Measurements from ENCODE around the gene FZD2. TPM values are rescaled to one million over a fixed set of nuclear protein-coding genes. Genes with fewer than 3 reads are reported as not detected.
"Not testable (repeated sequence)": the region's sequence is repeated elsewhere in the genome, so short reads cannot be mapped to it uniquely, and the experiment has no call there.

The FZD2 gene
- total RNA-seq, 2 donors from 2014 or later = 3.0 to 4.3 TPM

GRCh38 chr17:44565866-44566443 lies 8.7 kb downstream of the FZD2 start:
- ATAC-seq = no peak
- intact Hi-C loops (cut with DNase I) = no loop called here
- no peak for DNase-seq

DNA sequence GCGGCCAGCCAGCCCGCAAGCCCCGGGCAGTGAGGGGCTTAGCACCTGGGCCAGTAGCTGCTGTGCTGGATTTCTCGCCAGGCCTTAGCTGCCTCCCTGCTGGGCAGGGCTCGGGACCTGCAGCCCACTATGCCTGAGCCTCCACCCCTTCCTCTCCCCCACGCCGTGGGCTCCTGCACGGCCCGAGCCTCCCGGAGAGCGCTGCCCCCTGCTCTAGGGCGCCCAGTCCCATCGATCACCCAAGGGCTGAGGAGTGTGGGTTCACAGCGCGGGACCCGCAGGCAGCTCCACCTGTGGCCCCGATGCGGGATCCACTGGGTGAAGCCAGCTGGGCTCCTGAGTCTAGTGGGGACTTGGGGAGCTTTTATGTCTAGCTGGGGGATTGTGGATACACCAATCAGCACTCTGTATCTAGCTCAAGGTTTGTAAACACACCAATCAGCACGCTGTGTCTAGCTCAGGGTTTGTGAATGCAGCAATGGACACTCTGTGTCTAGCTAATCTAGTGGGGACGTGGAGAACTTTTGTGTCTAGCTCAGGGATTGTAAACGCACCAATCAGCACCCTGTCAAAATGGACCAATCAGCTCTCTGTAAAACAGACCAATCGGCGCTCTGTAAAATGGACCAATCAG lies 11.1 kb downstream of the FZD2 start:
- DNase-seq; intact Hi-C loops (cut with DNase I); ATAC-seq: not testable (repeated sequence)

GRCh38 chr17:44568945-44569858 lies 11.9 kb downstream of the FZD2 start:
- intact Hi-C loops (cut with DNase I) = no loop called here
- ATAC-seq = no peak

GRCh38 chr17:44572801-44573200 lies 15.5 kb downstream of the FZD2 start:
- DNase-seq (no peak), ATAC-seq (no peak)
- intact Hi-C loops (cut with DNase I) = no loop called here

More at GRCh38 chr17:44568945-44569858, 11.9 kb downstream of the FZD2 start:
- no peak for DNase-seq

GRCh38 chr17:44575403-44575802 lies 18.1 kb downstream of the FZD2 start:
- ATAC-seq (peak in 1 of 2 donors; percentile 34), DNase-seq (no peak)
- intact Hi-C loops (cut with DNase I) = no loop called here

- no peak for ATAC-seq
- intact Hi-C loops (cut with DNase I) = no loop called here
These were observed 21.7 kb downstream of the FZD2 start for GRCh38 chr17:44578947-44579346.

DNA sequence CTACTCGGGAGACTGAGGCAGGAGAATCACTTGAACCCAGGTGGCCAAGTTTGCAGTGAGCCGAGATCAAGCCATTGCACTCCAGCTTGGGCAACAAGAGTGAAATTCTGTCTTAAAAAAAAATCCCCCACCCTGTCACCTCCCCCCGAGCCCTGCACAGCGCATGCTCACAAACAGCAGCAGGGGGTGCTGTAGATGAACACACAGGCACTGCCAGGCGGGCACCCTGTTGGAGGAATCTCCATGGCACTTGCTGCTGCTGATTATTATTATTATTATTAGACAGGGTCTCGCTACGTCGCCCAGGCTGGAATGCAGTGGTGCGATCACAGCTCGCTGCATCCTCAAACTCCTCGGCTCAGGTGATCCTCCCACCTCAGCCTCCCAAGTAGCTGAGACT lies 24.6 kb downstream of the FZD2 start:
- no peak for DNase-seq
- no peak for ATAC-seq
- intact Hi-C loops (cut with DNase I) = no loop called here

More at GRCh38 chr17:44578947-44579346, 21.7 kb downstream of the FZD2 start:
- no peak for DNase-seq

DNA sequence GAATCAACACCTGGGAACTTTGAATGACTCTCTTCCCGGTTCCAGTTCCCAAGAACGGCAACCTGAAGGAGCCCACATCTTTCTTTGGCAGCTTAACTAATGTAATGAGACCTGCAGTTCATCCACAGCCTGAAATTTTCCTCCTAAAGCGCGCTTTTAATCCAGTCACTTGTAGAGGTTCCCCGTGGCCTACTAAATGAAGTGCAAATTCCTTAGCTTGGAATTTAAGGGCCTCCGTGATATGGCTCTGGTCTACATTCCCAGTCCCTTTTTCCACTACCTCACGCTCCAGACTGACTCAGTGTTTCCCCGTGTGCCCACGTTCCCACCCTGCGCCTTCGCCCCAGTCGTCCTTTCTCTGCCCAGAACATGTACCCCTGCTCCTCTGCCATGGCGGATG lies 27.2 kb downstream of the FZD2 start:
- no peak for DNase-seq
- intact Hi-C loops (cut with DNase I) = no loop called here
- ATAC-seq = no peak

DNA sequence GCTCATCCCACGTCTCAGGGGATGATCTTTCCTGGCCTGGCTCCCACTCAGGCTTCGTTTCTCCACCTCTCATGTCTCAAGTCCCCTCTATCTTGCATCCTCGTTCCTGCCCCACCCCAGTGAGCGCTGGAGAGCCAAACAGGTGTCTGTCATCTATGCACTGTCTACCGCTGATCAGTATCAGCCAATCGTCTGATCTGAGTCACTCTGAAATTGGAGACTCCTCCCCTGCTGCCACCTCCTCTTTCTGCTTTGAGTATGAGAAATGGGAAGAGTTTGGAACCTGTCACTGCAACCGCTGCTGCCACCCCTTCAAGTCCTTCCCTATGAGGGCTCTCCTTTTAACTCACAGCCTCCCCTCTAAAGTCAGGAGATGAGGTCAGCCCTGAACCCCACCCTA lies 28.0 kb downstream of the FZD2 start:
- intact Hi-C loops (cut with DNase I) = no loop called here
- DNase-seq (no peak), ATAC-seq (no peak)

GRCh38 chr17:44587339-44587738 lies 30.1 kb downstream of the FZD2 start:
- intact Hi-C loops (cut with DNase I) = no loop called here
- peak; percentile 64 for DNase-seq

DNA sequence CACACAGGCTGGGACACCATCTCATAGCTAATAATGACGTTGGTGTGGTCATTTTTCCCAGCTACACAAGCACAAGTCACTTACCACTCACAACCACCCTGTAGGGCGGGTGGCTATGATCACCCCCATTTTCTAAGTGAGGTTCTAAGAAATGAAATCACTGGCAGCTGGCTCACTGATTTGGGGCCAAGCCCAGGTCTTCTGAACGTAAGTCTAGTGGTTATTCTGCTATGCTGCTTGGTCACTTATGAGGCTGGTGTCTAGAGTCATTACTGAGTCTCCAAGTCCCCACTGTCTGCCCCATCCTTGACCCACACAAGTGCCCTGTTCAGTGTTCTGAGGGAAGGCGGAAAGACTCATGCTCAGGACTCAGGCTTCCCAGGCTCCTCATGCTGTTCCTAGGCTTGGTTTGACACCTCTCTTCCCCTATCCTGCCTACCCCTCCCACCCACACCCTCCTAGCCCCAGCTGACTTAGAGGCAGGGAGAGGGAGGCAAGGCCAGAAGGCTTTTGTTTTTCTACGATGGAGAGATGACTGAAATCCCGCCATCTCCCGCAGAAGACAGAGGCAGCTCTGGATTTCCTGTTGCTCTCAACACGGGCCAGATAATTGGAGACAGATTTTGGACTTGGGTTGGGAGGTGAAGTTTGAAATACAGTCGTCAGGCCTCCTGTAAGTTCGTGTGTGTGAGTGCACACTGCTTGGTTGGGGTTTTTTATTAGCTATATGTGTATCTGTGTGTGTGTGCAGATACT lies 32.2 kb downstream of the FZD2 start:
- no peak for DNase-seq
- ATAC-seq = no peak
- intact Hi-C loops (cut with DNase I) = no loop called here

More at GRCh38 chr17:44587339-44587738, 30.1 kb downstream of the FZD2 start:
- peak; percentile 97 to 99 for ATAC-seq

DNA sequence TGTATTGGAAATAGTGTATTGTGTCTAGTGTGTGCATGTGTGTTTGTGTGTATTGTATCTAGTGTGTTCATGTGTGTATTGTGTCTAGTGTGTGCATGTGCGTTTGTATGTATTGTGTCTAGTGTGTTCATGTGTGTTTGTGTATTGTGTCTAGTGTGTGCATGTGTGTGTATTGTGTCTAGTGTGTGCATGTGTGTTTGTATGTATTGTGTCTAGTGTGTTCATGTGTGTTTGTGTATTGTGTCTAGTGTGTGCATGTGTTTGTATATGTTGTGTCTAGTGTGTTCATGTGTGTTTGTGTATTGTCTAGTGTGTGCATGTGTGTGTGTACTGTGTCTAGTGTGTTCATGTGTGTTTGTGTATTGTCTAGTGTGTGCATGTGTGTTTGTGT lies 32.8 kb downstream of the FZD2 start:
- ATAC-seq; DNase-seq; intact Hi-C loops (cut with DNase I): not testable (repeated sequence)

DNA sequence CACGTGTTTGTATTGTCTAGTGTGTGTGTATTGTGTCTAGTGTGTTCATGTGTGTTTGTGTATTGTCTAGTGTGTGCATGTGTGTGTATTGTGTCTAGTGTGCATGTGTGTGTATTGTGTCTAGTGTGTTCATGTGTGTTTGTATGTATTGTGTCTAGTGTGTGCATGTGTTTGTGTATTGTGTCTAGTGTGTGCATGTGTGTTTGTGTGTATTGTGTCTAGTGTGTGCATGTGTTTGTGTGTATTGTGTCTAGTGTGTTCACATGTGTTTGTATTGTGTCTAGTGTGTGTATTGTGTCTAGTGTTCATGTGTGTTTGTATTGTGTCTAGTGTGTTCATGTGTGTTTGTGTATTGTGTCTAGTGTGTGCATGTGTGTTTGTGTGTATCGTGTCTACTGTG lies 33.5 kb downstream of the FZD2 start:
- DNase-seq; intact Hi-C loops (cut with DNase I); ATAC-seq: not testable (repeated sequence)

DNA sequence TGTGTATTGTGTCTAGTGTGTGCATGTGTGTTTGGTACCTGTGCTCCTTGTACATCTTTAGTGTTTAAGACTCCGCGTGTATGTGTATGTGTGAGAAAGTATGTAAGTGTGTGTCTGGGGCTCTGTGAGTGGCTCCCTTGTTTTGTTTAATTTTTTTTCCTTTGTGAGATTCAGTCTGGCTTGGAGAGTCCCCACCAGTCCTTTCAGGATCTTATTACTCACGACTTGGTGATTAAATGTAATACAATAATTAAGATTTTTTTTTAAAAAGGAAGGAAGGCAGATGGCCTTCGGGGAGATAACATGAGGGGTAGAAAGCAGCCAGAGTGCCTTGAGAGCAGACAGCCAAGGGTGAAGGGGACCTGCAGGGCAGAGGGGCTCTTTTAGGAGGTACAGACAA lies 33.9 kb downstream of the FZD2 start:
- DNase-seq = no peak
- intact Hi-C loops (cut with DNase I) = no loop called here

GRCh38 chr17:44593156-44593555 lies 35.9 kb downstream of the FZD2 start:
- intact Hi-C loops (cut with DNase I) = no loop called here
- no peak for ATAC-seq

More for the DNA sequence above, 33.9 kb downstream of the FZD2 start:
- ATAC-seq = no peak

DNA sequence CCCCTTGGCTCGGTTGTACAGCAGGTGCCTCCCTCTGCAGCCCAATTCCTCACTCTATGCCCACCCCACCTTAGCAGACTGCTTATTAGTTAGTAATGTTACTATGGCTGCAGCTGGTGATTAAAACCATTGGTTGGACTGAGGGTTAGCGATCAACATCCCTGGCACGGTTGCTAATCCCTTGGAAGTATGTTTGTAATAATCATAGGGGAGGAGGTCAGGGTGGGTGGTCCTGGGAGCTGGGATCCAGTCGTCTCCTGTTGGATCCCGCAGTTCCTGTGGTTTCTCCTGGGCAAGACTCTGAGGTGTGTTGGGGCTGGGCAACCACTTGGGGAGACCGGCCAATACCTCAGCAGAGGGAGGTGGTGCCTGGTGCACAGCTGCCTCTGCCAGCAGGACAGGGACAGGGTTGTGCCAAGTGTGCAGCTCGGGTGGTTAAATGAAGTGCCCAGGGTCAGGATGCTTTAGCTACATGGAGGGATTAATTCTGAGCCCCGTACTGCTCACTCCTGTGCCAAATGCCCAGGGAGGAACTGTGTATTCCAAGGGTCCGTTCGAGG lies 38.0 kb downstream of the FZD2 start:
- DNase-seq = no peak
- intact Hi-C loops (cut with DNase I) = no loop called here
- ATAC-seq = no peak

More at GRCh38 chr17:44593156-44593555, 35.9 kb downstream of the FZD2 start:
- no peak for DNase-seq

DNA sequence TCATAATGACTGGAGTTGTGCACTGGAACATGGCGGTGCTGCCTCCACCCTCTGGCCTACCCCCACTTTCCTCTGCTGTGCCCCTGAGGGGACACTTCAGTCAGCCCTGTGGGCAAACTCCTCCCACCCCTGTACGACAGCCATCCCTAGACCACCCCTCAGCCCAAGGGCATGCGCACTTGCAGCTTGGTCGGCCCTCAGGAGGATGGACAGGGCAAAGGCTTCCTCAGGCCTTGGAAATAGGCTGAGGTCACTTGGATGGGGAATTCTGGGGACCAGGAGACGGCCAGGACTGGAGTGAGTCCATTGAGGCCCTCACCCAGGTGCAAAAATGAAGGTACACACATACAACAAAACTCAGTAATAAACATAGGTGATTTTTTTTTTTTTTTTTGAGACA lies 41.0 kb downstream of the FZD2 start:
- no peak for DNase-seq
- no peak for ATAC-seq
- intact Hi-C loops (cut with DNase I) = no loop called here

DNA sequence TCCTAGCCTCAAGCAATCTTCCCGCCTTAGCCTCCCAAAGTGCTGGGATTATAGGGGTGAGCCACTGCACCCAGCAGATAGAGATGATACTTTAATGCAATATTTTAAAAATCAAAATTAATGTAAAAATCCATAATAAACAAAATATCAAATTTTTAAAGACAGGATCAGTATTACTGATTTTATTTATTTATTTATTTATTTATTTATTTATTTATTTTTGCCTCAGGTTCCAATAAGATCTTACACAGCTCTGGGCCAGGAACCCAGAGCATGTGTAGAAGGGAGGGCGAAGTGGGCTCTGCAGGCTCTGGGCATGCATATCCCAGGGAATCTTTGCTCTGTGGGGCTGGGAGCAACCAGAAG lies 41.6 kb downstream of the FZD2 start:
- intact Hi-C loops (cut with DNase I) = no loop called here
- ATAC-seq (peak in 1 of 2 donors; percentile 2), DNase-seq (no peak)
